ENCODE measurements around the gene PPP1R1C. TPM values are rescaled to one million over a fixed set of nuclear protein-coding genes. Genes with fewer than 3 reads are reported as not detected.

The PPP1R1C gene
- total RNA-seq, 6 experiments from 2014 or later = 0.31 to 0.48 (median 0.39) TPM; not detected in 2

DNA sequence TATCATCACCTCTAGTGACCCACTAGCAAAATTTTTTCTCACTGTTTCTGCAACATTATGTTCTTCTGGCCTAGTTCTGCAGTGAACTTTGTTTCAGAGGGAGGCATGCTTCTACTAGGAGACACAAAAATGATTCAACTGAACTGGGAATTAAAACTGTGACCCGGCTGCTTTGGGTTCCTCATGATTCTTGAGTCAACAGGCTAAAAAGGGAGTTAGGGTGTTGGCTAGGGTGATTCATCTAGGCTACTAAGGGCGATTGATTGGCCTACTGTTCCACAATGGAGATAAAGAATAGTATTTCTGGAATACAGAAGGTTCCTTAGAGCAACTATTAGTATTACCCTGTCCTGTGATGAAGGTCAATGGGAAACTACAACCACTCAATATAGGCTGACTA, 179.5 kb downstream of the PPP1R1C start:
- no peaks in the 10 kb centered on the region for H3K9me3 Mint-ChIP-seq
- no peaks in the 10 kb centered on the region for H3K36me3 Mint-ChIP-seq (ENCODE audit: low read depth)
- H3K27ac Mint-ChIP-seq = no peak overlapping the region
- H3K4me1 Mint-ChIP-seq (ENCODE audit: low read depth) = peaks cover 14% of the 10 kb centered on the region
- TF ChIP-seq, protein P1, sequence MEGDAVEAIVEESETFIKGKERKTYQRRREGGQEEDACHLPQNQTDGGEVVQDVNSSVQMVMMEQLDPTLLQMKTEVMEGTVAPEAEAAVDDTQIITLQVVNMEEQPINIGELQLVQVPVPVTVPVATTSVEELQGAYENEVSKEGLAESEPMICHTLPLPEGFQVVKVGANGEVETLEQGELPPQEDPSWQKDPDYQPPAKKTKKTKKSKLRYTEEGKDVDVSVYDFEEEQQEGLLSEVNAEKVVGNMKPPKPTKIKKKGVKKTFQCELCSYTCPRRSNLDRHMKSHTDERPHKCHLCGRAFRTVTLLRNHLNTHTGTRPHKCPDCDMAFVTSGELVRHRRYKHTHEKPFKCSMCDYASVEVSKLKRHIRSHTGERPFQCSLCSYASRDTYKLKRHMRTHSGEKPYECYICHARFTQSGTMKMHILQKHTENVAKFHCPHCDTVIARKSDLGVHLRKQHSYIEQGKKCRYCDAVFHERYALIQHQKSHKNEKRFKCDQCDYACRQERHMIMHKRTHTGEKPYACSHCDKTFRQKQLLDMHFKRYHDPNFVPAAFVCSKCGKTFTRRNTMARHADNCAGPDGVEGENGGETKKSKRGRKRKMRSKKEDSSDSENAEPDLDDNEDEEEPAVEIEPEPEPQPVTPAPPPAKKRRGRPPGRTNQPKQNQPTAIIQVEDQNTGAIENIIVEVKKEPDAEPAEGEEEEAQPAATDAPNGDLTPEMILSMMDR (IDR thresholded peaks at IDR 0.05) = no peak
- no peaks in the 10 kb centered on the region; the same call in 1 of the 2 replicates for H3K27me3 Mint-ChIP-seq (ENCODE audit: insufficient read depth)
- no peak overlapping the region for H3K4me3 Mint-ChIP-seq
- peak; percentile 17 for DNase-seq

DNA sequence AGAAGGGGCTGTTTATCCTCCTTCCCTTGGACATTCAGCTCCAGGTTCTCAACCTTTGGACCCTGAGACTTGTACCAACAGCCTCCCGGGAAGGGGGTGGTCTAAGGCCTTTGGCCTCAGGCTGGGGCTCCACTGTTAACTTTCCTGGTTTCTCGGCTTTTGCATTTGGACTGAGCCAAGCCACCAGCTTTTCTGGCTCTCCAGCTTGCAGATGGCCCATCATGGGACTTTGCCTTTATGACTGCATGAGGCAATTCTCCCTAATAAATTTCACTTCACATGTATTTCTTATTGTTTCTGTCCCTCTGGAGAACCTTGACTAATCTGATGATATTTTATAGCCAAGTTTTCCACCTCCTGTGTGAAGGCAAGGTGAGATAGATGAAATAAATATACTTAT, 180.8 kb downstream of the PPP1R1C start:
- DNase-seq = no peak
- Mint-ChIP-seq H3K36me3 (ENCODE audit: low read depth) (no peaks in the 10 kb centered on the region), H3K9me3 (no peaks in the 10 kb centered on the region), H3K27me3 (ENCODE audit: insufficient read depth) (no peaks in the 10 kb centered on the region; the same call in 1 of the 2 replicates), H3K4me1 (ENCODE audit: low read depth) (peaks cover 14% of the 10 kb centered on the region), H3K4me3 (no peak overlapping the region), H3K27ac (no peak overlapping the region)
- TF ChIP-seq, protein P1 (IDR thresholded peaks at IDR 0.05) = no peak

- no peaks in the 10 kb centered on the region for H3K9me3 Mint-ChIP-seq
- H3K4me1 Mint-ChIP-seq (ENCODE audit: low read depth) = peaks cover 18% of the 10 kb centered on the region
- no peak for DNase-seq
- H3K36me3 Mint-ChIP-seq (ENCODE audit: low read depth) = no peaks in the 10 kb centered on the region
- no peak overlapping the region for H3K27ac Mint-ChIP-seq
- TF ChIP-seq, protein P1 (IDR thresholded peaks at IDR 0.05) = no peak
- no peak overlapping the region for H3K4me3 Mint-ChIP-seq
- H3K27me3 Mint-ChIP-seq (ENCODE audit: insufficient read depth) = no peaks in the 10 kb centered on the region; the same call in 1 of the 2 replicates
These were observed 181.2 kb downstream of the PPP1R1C start for GRCh38 chr2:182166841-182167240.

Other genes with a start within 250 kb of the PPP1R1C start
- gene ITPRID2, start 94.1 kb upstream of the PPP1R1C start, total RNA-seq (2021; fragmentation: NEBNext Ultra II Directional; extraction: Animal tissue kit (Norgen Biotek cat#: 25700)) = 100 to 1,000 TPM; 205 to 257 (median 235) TPM